ENCODE data around the gene NDUFA7.

Gene NDUFA7

GRCh38 chr19:8261347-8261746 is 59.8 kb downstream of the NDUFA7 start:
- no peak for DNase-seq
